LNCaP clone FGC (cell line): ENCODE results near the gene CPA3.

Source experiments
- DNase-seq: peaks from one replicate; pipeline ENCODE4 v3.0.0-alpha.2; 2011; ENCODE audit warnings: low read depth
- H3K4me3 ChIP-seq: 2 replicates; pipeline ENCODE4 v1.5.1; 2011; ENCODE audit warnings: mild to moderate bottlenecking, low read depth, low read length, control low read depth
- TF ChIP-seq, protein P1 (sequence below): IDR thresholded peaks from 2 replicates; pipeline ENCODE4 v1.5.1; 2012; ENCODE audit warnings: mild to moderate bottlenecking; ENCODE audit not compliant: control insufficient read depth, insufficient read depth; ENCODE audit errors: extremely low read depth

CPA3 gene

DNA sequence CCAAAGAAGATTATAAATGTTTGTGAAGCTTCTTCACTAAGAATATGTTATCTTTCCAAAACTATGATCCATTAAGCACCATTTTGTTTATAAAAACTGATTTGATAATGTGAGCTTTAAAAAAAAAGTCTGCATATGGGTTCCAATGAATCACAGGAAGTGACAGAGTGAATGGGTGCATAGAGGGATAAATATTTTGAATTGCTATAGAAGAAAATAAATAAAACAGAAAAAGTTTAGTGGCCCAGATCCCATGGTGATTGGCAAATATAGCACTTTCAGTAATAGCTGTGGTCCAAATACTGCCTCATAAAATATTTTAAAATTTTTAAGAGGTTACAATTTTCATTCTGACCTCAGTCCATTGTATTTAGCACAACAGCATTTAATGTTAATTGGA, 19.2 kb downstream of the CPA3 start:
- no peak for DNase-seq
- H3K4me3 ChIP-seq, result no peak overlapping the region
- TF ChIP-seq, protein P1, sequence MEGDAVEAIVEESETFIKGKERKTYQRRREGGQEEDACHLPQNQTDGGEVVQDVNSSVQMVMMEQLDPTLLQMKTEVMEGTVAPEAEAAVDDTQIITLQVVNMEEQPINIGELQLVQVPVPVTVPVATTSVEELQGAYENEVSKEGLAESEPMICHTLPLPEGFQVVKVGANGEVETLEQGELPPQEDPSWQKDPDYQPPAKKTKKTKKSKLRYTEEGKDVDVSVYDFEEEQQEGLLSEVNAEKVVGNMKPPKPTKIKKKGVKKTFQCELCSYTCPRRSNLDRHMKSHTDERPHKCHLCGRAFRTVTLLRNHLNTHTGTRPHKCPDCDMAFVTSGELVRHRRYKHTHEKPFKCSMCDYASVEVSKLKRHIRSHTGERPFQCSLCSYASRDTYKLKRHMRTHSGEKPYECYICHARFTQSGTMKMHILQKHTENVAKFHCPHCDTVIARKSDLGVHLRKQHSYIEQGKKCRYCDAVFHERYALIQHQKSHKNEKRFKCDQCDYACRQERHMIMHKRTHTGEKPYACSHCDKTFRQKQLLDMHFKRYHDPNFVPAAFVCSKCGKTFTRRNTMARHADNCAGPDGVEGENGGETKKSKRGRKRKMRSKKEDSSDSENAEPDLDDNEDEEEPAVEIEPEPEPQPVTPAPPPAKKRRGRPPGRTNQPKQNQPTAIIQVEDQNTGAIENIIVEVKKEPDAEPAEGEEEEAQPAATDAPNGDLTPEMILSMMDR, result no peak

DNA sequence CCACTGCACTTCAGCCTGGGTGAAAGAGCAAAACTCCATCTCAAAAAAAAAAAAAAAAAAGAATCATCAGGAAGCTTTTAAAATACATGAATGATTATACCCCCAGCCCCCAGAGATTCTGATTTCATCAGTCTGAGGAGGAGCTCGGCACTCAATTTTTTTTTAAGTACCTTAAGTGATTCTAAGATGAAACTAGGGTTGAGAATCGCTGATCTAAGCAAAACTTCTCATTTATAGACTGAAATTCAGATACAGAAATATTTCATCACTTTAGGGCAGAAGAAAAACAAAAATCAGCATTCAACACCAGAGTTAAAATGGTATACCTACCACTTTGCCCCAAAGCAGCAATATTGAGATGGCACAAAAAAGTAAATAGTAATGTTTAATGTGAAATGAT, 24.7 kb downstream of the CPA3 start:
- no peak for DNase-seq
- TF ChIP-seq, protein P1, result no peak

DNA sequence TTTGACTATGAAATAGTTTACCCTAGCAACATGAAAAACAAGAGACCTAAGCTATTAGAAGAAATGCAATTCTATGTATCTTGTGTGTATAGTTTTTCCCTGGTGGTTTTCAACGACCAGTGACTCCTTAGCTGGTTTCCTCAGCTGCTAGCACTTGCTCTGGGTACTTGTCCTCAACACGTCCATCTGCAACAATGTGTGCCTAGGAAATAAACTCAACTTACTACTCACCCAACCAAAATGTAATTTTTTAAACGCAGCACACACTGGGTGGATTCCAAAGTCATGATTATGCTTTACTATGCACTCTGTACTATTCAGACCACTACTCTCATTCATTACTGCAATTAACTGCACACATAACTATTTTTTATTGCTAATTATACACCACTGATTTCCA, 31.0 kb downstream of the CPA3 start:
- H3K4me3 ChIP-seq, result no peak overlapping the region
- DNase-seq, result no peak
- TF ChIP-seq, protein P1, result no peak

More for the DNA sequence above, 24.7 kb downstream of the CPA3 start:
- no peak overlapping the region for H3K4me3 ChIP-seq

DNA sequence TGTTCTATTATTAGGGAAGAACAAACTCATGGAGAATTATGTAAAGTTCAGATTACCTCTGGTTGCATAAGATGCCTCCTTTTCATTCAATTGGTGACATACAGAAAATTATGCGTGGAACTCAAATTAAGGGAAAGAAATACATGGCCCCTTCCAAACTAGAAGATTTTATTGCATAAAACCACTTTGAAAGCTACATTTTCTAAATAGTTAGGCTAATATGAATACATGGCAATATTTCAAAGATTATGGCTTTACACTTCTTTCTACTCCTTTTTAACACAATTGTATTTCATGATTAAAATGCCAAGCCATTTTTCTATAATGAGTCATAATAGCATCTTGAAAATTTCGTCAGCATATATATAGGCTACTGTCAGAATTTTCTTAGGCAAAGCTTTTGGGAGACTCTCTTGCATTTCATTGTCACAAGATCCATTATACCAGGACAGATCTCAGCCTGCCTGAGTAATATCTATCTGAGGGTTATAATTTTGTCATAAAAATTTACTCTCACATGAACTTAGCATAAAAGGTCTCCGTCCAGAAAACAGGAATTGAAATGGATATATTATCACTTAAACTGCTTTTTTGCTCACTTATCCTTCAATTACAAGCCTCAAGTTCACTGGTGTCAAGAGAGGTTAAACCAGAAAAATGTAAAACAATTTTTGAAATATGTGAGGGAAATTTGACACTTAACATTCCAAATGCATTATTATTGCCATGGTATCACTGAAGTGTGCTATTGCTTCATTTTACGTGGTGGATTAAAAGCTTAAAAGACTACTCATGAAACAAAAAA, 37.1 kb downstream of the CPA3 start:
- TF ChIP-seq, protein P1, result no peak
- H3K4me3 ChIP-seq, result no peak overlapping the region
- no peak for DNase-seq

DNA sequence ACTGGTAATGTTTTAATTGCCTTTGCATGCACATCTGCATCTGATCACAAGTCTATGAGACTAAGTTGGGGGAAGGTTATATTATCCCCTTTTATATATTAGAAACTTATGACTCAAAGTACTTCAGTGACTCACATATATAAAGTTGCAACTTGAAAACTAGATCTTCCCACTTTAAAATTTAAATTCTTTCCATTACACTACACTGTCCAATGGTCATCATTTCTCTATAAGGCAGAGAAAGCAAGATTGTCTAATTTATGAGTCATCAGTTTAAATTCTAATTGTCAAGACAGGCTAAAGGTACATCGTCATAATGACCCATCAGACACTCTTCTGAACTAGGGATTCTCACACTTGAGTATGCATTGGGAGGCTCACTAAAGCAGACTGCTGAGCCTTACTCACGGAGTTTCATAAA, 37.9 kb downstream of the CPA3 start:
- DNase-seq, result no peak
- H3K4me3 ChIP-seq, result no peak overlapping the region
- TF ChIP-seq, protein P1, result no peak

DNA sequence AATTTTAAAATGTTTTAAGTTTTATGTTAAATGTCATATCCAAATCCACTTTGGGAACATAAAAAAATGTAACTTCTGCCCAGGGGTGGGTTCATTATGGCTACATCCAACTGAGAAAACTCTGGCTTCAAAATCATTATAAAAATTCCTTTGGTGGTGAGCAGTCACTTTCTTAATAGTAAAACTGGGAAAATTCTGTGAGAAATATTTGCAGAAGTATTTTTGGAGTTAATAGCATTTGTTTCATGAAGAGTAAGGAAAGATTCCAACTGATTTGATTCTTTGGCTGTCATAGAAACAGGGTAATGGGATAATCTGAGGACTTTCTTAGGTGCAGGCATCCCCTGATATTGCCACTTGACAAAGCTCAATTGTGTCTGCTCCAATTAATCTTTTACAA, 38.8 kb downstream of the CPA3 start:
- TF ChIP-seq, protein P1, result no peak
- no peak overlapping the region for H3K4me3 ChIP-seq
- no peak for DNase-seq

DNA sequence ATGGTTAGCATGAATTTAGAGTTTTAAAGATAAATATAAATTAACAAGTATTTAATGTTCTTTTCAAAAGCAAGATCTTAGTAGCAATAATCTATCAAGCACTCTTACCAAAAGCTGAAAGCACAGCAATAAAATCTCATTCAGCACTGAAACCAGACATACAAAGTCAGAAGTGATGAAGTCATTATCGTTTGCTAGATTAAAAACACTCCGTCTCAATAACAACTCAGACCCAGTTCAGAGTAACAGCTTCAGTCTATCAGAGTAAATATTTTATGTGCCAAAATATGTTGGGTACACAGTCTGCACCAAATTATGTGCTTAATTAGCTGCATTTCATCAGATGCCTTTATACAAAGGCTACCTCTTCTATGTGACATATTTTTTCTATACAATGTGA, 41.6 kb downstream of the CPA3 start:
- no peak for DNase-seq
- H3K4me3 ChIP-seq, result no peak overlapping the region
- TF ChIP-seq, protein P1, result no peak
